Measurements from ENCODE around the gene MYO3B. TPM values are rescaled to one million over a fixed set of nuclear protein-coding genes. Genes with fewer than 3 reads are reported as not detected.
"Not testable (repeated sequence)": the region's sequence is repeated elsewhere in the genome, so short reads cannot be mapped to it uniquely, and the experiment has no call there.

Gene MYO3B
- total RNA-seq, 1 experiment from 2014 or later = not detected

GRCh38 chr2:170208967-170209366, 31.0 kb downstream of the MYO3B start:
- DNase-seq (ENCODE audit: unreplicated experiment) = no peak
- TF ChIP-seq CTCF (IDR thresholded peaks at IDR 0.05; ENCODE audit: unreplicated experiment) = no peak
- CTCF ChIA-PET = no interaction called here
- POLR2A ChIA-PET = no interaction called here
- H3K27ac Mint-ChIP-seq (ENCODE audit: low read depth, unreplicated experiment) = no peak overlapping the region
- H3K36me3 Mint-ChIP-seq (ENCODE audit: insufficient read depth, unreplicated experiment) = peaks cover 6% of the 10 kb centered on the region
- no peaks in the 10 kb centered on the region for H3K9me3 Mint-ChIP-seq (ENCODE audit: unreplicated experiment)
- H3K27me3 Mint-ChIP-seq (ENCODE audit: insufficient read depth, unreplicated experiment) = no peaks in the 10 kb centered on the region
- intact Hi-C loops (cut with micrococcal nuclease) = no loop called here
- H3K4me3 Mint-ChIP-seq (ENCODE audit: unreplicated experiment) = no peak overlapping the region
- no peaks in the 10 kb centered on the region for H3K4me1 Mint-ChIP-seq (ENCODE audit: insufficient read depth, unreplicated experiment)
- no TSS peak for BruUV-seq (replicated peaks)

- intact Hi-C loops (cut with micrococcal nuclease) = no loop called here
- no TSS peak for BruUV-seq (replicated peaks)
- ChIA-PET CTCF (no interaction called here), POLR2A (no interaction called here)
- Mint-ChIP-seq H3K4me1 (ENCODE audit: insufficient read depth, unreplicated experiment) (no peaks in the 10 kb centered on the region), H3K27me3 (ENCODE audit: insufficient read depth, unreplicated experiment) (no peaks in the 10 kb centered on the region), H3K4me3 (ENCODE audit: unreplicated experiment) (no peak overlapping the region), H3K27ac (ENCODE audit: low read depth, unreplicated experiment) (no peak overlapping the region), H3K9me3 (ENCODE audit: unreplicated experiment) (no peaks in the 10 kb centered on the region), H3K36me3 (ENCODE audit: insufficient read depth, unreplicated experiment) (no peaks in the 10 kb centered on the region)
- TF ChIP-seq CTCF (IDR thresholded peaks at IDR 0.05; ENCODE audit: unreplicated experiment) = no peak
- no peak for DNase-seq (ENCODE audit: unreplicated experiment)
These were observed 34.8 kb downstream of the MYO3B start for GRCh38 chr2:170212625-170213280.

- BruUV-seq (replicated peaks); H3K4me3 Mint-ChIP-seq (ENCODE audit: unreplicated experiment): not testable (repeated sequence)
These were observed 35.3 kb downstream of the MYO3B start for GRCh38 chr2:170213281-170213625.

GRCh38 chr2:170213651-170214050, 35.7 kb downstream of the MYO3B start:
- DNase-seq (ENCODE audit: unreplicated experiment) = no peak
- Mint-ChIP-seq H3K4me3 (ENCODE audit: unreplicated experiment) (no peak overlapping the region), H3K36me3 (ENCODE audit: insufficient read depth, unreplicated experiment) (no peaks in the 10 kb centered on the region), H3K27me3 (ENCODE audit: insufficient read depth, unreplicated experiment) (no peaks in the 10 kb centered on the region), H3K27ac (ENCODE audit: low read depth, unreplicated experiment) (no peak overlapping the region), H3K9me3 (ENCODE audit: unreplicated experiment) (no peaks in the 10 kb centered on the region), H3K4me1 (ENCODE audit: insufficient read depth, unreplicated experiment) (no peaks in the 10 kb centered on the region)
- ChIA-PET CTCF (interaction anchor here (0.7 kb wide), 1 partner anchor 110 kb away, joined by 4 read pairs; no protein-coding TSS in a partner anchor), POLR2A (no interaction called here)
- BruUV-seq (replicated peaks) = no TSS peak
- intact Hi-C loops (cut with micrococcal nuclease) = no loop called here
- TF ChIP-seq CTCF (IDR thresholded peaks at IDR 0.05; ENCODE audit: unreplicated experiment) = no peak

More at GRCh38 chr2:170213281-170213625, 35.3 kb downstream of the MYO3B start:
- H3K27me3 Mint-ChIP-seq (ENCODE audit: insufficient read depth, unreplicated experiment); POLR2A ChIA-PET; H3K4me1 Mint-ChIP-seq (ENCODE audit: insufficient read depth, unreplicated experiment); H3K9me3 Mint-ChIP-seq (ENCODE audit: unreplicated experiment); DNase-seq (ENCODE audit: unreplicated experiment); H3K27ac Mint-ChIP-seq (ENCODE audit: low read depth, unreplicated experiment); H3K36me3 Mint-ChIP-seq (ENCODE audit: insufficient read depth, unreplicated experiment); CTCF ChIA-PET; intact Hi-C loops (cut with micrococcal nuclease): not testable (repeated sequence)
